H1 (cell line): Measurements from ENCODE around the gene GPC3. TPM values are rescaled to one million over a fixed set of nuclear protein-coding genes. Genes with fewer than 3 reads are reported as not detected.

Experiments used
- CTCF ChIA-PET: fragments of 300-600 bp; sonication (Branson Sonifier 250); formaldehyde crosslinking; loops from one replicate; lab custom pipeline; 2021; ENCODE audit not compliant: partially characterized antibody; lab: Charles Lee
- POLR2A ChIA-PET: fragments of 300-600 bp; sonication (Branson Sonifier 250); formaldehyde crosslinking; loops from one replicate; lab custom pipeline; 2021; ENCODE audit warnings: inconsistent platforms; ENCODE audit not compliant: partially characterized antibody; lab: Charles Lee
- DNase-seq, 2 experiments: peaks; one replicate each; pipeline versions ENCODE4 v3.0.0 to v3.0.0-alpha.2; 2010 to 2022; ENCODE audit warnings: low spot score in 2 of 2, low read depth in 1 of 2, mixed read lengths in 1 of 2
- FAIRE-seq: peaks from 2 replicates; lab custom pipeline; 2011; peaks lifted over from hg19 to GRCh38; lab: Jason Lieb, UNC
- H2AFZ ChIP-seq: 2 replicates; pipeline ENCODE4 v1.8.1; 2012; ENCODE audit warnings: low read length, inconsistent platforms
- H2AK5ac ChIP-seq: 2 replicates; pipeline ENCODE4 v1.6.1; 2013; ENCODE audit warnings: low read depth, low read length
- H2BK120ac ChIP-seq: replicated peaks from 2 replicates; pipeline ENCODE3; 2013; ENCODE audit warnings: low read depth, low read length, inconsistent platforms
- H2BK12ac ChIP-seq: 2 replicates; pipeline ENCODE4 v1.6.1; 2013; ENCODE audit warnings: low read depth, low read length
- H2BK15ac ChIP-seq: 2 replicates; pipeline ENCODE4 v1.6.1; 2013; ENCODE audit warnings: low read length
- H2BK20ac ChIP-seq: 2 replicates; pipeline ENCODE4 v1.6.1; 2013; ENCODE audit warnings: low read length
- H2BK5ac ChIP-seq: 2 replicates; pipeline ENCODE4 v1.6.1; 2013; ENCODE audit warnings: low read depth, low read length
- H3K14ac ChIP-seq: 2 replicates; pipeline ENCODE4 v1.6.1; 2013; ENCODE audit warnings: inconsistent platforms; ENCODE audit not compliant: insufficient read length
- H3K18ac ChIP-seq: 2 replicates; pipeline ENCODE4 v1.6.1; 2013; ENCODE audit warnings: low read length; ENCODE audit errors: extremely low read depth
- H3K23ac ChIP-seq: 2 replicates; pipeline ENCODE4 v1.6.1; 2013; ENCODE audit warnings: inconsistent platforms; ENCODE audit not compliant: insufficient read length
- H3K23me2 ChIP-seq: 2 replicates; pipeline ENCODE4 v1.6.1; 2013; ENCODE audit warnings: low read depth, low read length
- H3K27ac ChIP-seq: 2 replicates; pipeline ENCODE4 v1.6.1; 2011; ENCODE audit warnings: low read depth, low read length, inconsistent platforms
- H3K27me3 ChIP-seq, 4 experiments: replicated peaks in 1 of 4; 1 replicate in 1 of 4; 2 replicates in 3 of 4; pipeline versions ENCODE4 v1.6.1 to v1.8.1; 2011 to 2013; ENCODE audit warnings: low read length in 3 of 4, mild to moderate bottlenecking in 3 of 4, inconsistent platforms in 2 of 4, mixed read lengths in 2 of 4, moderate library complexity in 1 of 4; ENCODE audit not compliant: control insufficient read depth in 3 of 4, insufficient read depth in 3 of 4; ENCODE audit errors: extremely low read depth in 1 of 4
- H3K36me3 ChIP-seq, 4 experiments: 2 replicates each; pipeline versions ENCODE4 v1.6.1 to v1.8.1; 2011 to 2013; ENCODE audit warnings: mild to moderate bottlenecking in 4 of 4, low read length in 3 of 4, moderate library complexity in 2 of 4, control low read depth in 1 of 4, inconsistent platforms in 1 of 4; ENCODE audit not compliant: insufficient read depth in 4 of 4, control insufficient read depth in 2 of 4
- H3K4ac ChIP-seq: replicated peaks from 2 replicates; pipeline ENCODE3; 2013; ENCODE audit warnings: low read length, low read depth, mixed read lengths, inconsistent platforms; ENCODE audit not compliant: insufficient read length
- H3K4me1 ChIP-seq, 4 experiments: replicated peaks in 1 of 4; 1 replicate in 1 of 4; 2 replicates in 3 of 4; pipeline versions ENCODE4 v1.6.1 to v1.8.1; 2011 to 2013; ENCODE audit warnings: low read length in 3 of 4, inconsistent platforms in 2 of 4, mixed read lengths in 1 of 4; ENCODE audit not compliant: insufficient read depth in 4 of 4, control insufficient read depth in 3 of 4
- H3K4me2 ChIP-seq, 2 experiments: 2 replicates each; pipeline versions ENCODE4 v1.6.1 to v1.8.1; 2011 to 2013; ENCODE audit warnings: low read depth in 2 of 2, low read length in 2 of 2, control low read depth in 1 of 2, inconsistent platforms in 1 of 2, mild to moderate bottlenecking in 1 of 2; ENCODE audit not compliant: insufficient read depth in 1 of 2
- H3K4me3 ChIP-seq, 4 experiments: fragments of 200-600, 300-600 bp in 1 of 4; sonication (generic), shearing (Covaris generic), sonication (Bioruptor Twin) in 1 of 4; 2 replicates each; pipeline versions ENCODE4 v1.5.1 to v1.8.1; 2011 to 2016; ENCODE audit warnings: low read length in 4 of 4, low read depth in 3 of 4, control low read depth in 2 of 4, inconsistent platforms in 2 of 4, mild to moderate bottlenecking in 2 of 4, mixed read lengths in 1 of 4, moderate library complexity in 1 of 4; ENCODE audit not compliant: insufficient read depth in 2 of 4; ENCODE audit errors: extremely low read depth in 1 of 4
- H3K56ac ChIP-seq: replicated peaks from 2 replicates; pipeline ENCODE3; 2013; ENCODE audit warnings: low read depth, mild to moderate bottlenecking, mixed read lengths, low read length, inconsistent platforms; ENCODE audit not compliant: insufficient read length
- H3K79me1 ChIP-seq: 2 replicates; pipeline ENCODE4 v1.6.1; 2013; ENCODE audit warnings: low read depth, low read length, control low read depth
- H3K79me2 ChIP-seq, 2 experiments: 2 replicates each; pipeline versions ENCODE4 v1.6.1 to v1.8.1; 2012 to 2013; ENCODE audit warnings: low read length in 2 of 2, mild to moderate bottlenecking in 2 of 2, inconsistent platforms in 1 of 2; ENCODE audit not compliant: insufficient read depth in 2 of 2, control insufficient read depth in 1 of 2
- H3K9ac ChIP-seq, 4 experiments: replicated peaks in 1 of 4; 1 replicate in 1 of 4; 2 replicates in 3 of 4; pipeline versions ENCODE4 v1.6.1 to v1.8.1; 2011 to 2013; ENCODE audit warnings: low read depth in 3 of 4, low read length in 3 of 4, control low read depth in 2 of 4, mild to moderate bottlenecking in 2 of 4, moderate library complexity in 2 of 4, inconsistent platforms in 1 of 4; ENCODE audit errors: extremely low read depth in 1 of 4
- H3K9me3 ChIP-seq, 2 experiments: 2 replicates each; pipeline versions ENCODE4 v1.6.1 to v1.8.1; 2012 to 2013; ENCODE audit warnings: mild to moderate bottlenecking in 2 of 2, moderate library complexity in 2 of 2, control low read depth in 1 of 2, inconsistent platforms in 1 of 2, low read depth in 1 of 2, low read length in 1 of 2, mixed read lengths in 1 of 2; ENCODE audit not compliant: insufficient read depth in 2 of 2
- H4K20me1 ChIP-seq, 2 experiments: replicated peaks in 1 of 2; 2 replicates each; pipeline versions ENCODE3 to v1.8.1; 2011 to 2013; ENCODE audit warnings: inconsistent platforms in 2 of 2, low read length in 2 of 2, mild to moderate bottlenecking in 1 of 2; ENCODE audit not compliant: insufficient read depth in 2 of 2, control insufficient read depth in 1 of 2
- H4K5ac ChIP-seq: 2 replicates; pipeline ENCODE4 v1.6.1; 2013; ENCODE audit warnings: low read length, low read depth, mixed read lengths, inconsistent platforms; ENCODE audit not compliant: insufficient read length
- H4K8ac ChIP-seq: 2 replicates; pipeline ENCODE4 v1.8.0; 2013; ENCODE audit warnings: mild to moderate bottlenecking, moderate library complexity, low read length, inconsistent platforms; ENCODE audit not compliant: insufficient read depth; ENCODE audit errors: extremely low read depth
- H4K91ac ChIP-seq: replicated peaks from 2 replicates; pipeline ENCODE3; 2013; ENCODE audit warnings: low read length, mixed read lengths, inconsistent platforms; ENCODE audit not compliant: insufficient read length
- CTCF ChIP-seq, 3 experiments: IDR thresholded peaks; 1 replicate in 2 of 3; 2 replicates in 1 of 3; pipeline versions ENCODE4 v1.5.1 to v1.6.1; 2011; ENCODE audit warnings: low read length in 3 of 3, mild to moderate bottlenecking in 3 of 3, inconsistent platforms in 2 of 3, low read depth in 1 of 3, moderate library complexity in 1 of 3; ENCODE audit not compliant: insufficient read depth in 1 of 3; ENCODE audit errors: control extremely low read depth in 1 of 3
- SIN3A ChIP-seq, 2 experiments: IDR thresholded peaks in 1 of 2; conservative IDR thresholded peaks in 1 of 2; 2 replicates each; pipeline ENCODE4 v1.6.1; 2011 to 2012; ENCODE audit warnings: low read length in 2 of 2, improper control_type of control experiment in 1 of 2, low read depth in 1 of 2, mild to moderate bottlenecking in 1 of 2
- WGBS, 2 experiments: shearing (Covaris generic) in 1 of 2; methylation state at CpG; one replicate each; pipeline versions ENCODE4 v1.1.6 to v1.1.7; 2013 to 2015; ENCODE audit warnings: low lambda C conversion rate in 2 of 2, mixed read lengths in 2 of 2, inconsistent platforms in 1 of 2, low coverage in 1 of 2, missing lambda C conversion rate in 1 of 2; ENCODE audit not compliant: insufficient replicate concordance in 2 of 2, insufficient coverage in 1 of 2, insufficient read length in 1 of 2; ENCODE audit errors: extremely low coverage in 1 of 2, missing lambda C conversion rate in 1 of 2; 5-methylcytosine and 5-hydroxymethylcytosine counted together
- polyA plus RNA-seq, 7 experiments: library from polyadenylated mRNA; depleted of rRNA in 3 of 7; stranded (reverse) in 5 of 7; unstranded in 2 of 7; fragments of >200 nt in 5 of 7; fragments of 200-250 nt in 2 of 7; gene quantifications; 1 replicate in 5 of 7; 2 replicates in 1 of 7; 4 replicates in 1 of 7; pipeline versions ENCODE4 v1.2.1 to v1.2.3, GENCODE V29; 2011 to 2013; ENCODE audit warnings: missing spikeins in 2 of 7, mixed read lengths in 2 of 7
- total RNA-seq: library from RNA; stranded (reverse); fragmentation: NEBNext Ultra II Directional; extraction: Animal tissue kit (Norgen Biotek cat#: 25700); gene quantifications from 2 replicates; pipeline ENCODE4 v1.2.1, GENCODE V29; 2021

The GPC3 gene
- total and polyA plus RNA-seq, 2 of the 8 experiments (the other 6 are each of a cell fraction or from before 2014, with no cell fraction given), result 64.8 to 71.9 TPM

GRCh38 chrX:133637765-133638164 is 347.6 kb downstream of the GPC3 start:
- H2AK5ac ChIP-seq, result no peak overlapping the region
- H3K4me3 ChIP-seq, result no peak overlapping the region
- no peaks in the 10 kb centered on the region for H4K20me1 ChIP-seq
- H2BK12ac ChIP-seq, result no peak overlapping the region
- H3K4me1 ChIP-seq, result peaks cover 0 to 3% (median under 1%) of the 10 kb centered on the region in 4 experiments; a peak in 3 of 7 replicates
- no peak overlapping the region for H3K4me2 ChIP-seq
- POLR2A ChIA-PET, result no interaction called here
- H2BK5ac ChIP-seq, result no peak overlapping the region
- no peak overlapping the region for H4K8ac ChIP-seq
- CTCF ChIA-PET, result no interaction called here
- DNase-seq (no peak), FAIRE-seq (no peak)
- H3K14ac ChIP-seq, result no peak overlapping the region
- no peak overlapping the region for H3K9ac ChIP-seq
- H2AFZ ChIP-seq, result no peak overlapping the region
- WGBS, 2 experiments, result 93% methylated on average over 5 of the region's 5 CpGs; no CpG with 5 or more reads in 1 of the 2 experiments
- no peaks in the 10 kb centered on the region for H3K79me1 ChIP-seq
- no peak overlapping the region for H3K56ac ChIP-seq
- no peaks in the 10 kb centered on the region for H3K27me3 ChIP-seq
- no peak overlapping the region for H2BK15ac ChIP-seq
- no peaks in the 10 kb centered on the region for H3K36me3 ChIP-seq
- no peak overlapping the region for H4K5ac ChIP-seq
- H3K79me2 ChIP-seq, result no peaks in the 10 kb centered on the region
- no peak overlapping the region for H4K91ac ChIP-seq
- H3K9me3 ChIP-seq, result no peaks in the 10 kb centered on the region
- H3K18ac ChIP-seq, result no peak overlapping the region
- no peak overlapping the region for H3K4ac ChIP-seq
- TF ChIP-seq CTCF (IDR thresholded peaks at IDR 0.05; ENCODE audit: control extremely low read depth in 1 of 3, insufficient read depth in 1 of 3, low read depth in 1 of 3, low read length in 3 of 3) (no peak), SIN3A (conservative IDR thresholded peaks at IDR 0.05 in 1 of 2, IDR thresholded peaks at IDR 0.05 in 1 of 2; ENCODE audit: low read depth in 1 of 2, low read length in 2 of 2) (no peak)
- no peak overlapping the region for H3K27ac ChIP-seq
- no peak overlapping the region for H3K23ac ChIP-seq
- no peak overlapping the region for H2BK120ac ChIP-seq
- no peaks in the 10 kb centered on the region for H3K23me2 ChIP-seq
- H2BK20ac ChIP-seq, result no peak overlapping the region
